Activated effector memory CD4-positive, alpha-beta T cell treated with Interleukin-2 at 50 U/mL for 16 hours (primary cell): ENCODE results near the gene COL18A1.
"Not testable (repeated sequence)": the region's sequence is repeated elsewhere in the genome, so short reads cannot be mapped to it uniquely, and the experiment has no call there.

Source experiments
- DNase-seq: peaks from one replicate; pipeline ENCODE4 v3.0.0-alpha.2; 2020

COL18A1 gene

DNA sequence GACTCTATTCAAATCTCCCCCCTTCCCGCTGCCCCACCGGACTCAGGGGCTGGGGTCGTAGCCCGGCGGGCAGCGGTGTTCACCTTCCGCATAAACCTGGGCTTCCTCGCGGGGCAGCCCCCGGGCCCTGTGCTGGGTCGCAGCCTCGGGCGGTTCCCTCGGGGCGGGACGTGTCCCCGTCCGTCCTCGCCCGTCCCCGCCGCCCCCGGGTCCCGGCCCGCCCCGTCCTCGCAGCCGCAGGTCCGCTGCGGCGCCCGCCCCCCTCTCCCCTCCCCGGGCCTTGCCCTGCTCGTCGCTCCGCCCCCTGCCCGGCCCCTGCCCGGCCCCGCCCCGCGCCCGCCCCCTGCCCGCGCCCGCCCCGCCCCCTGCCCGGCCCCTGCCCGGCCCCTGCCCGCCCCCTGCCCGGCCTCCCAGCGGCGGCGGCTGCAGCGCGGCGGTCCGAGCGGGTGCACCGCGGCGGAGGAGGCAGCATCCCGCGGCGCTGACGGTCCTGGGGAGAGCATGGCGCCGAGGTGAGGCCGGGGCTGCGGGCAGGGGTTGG, at the start of gene COL18A1:
TSS of gene COL18A1 (plus strand) at position 436 of the 541 bp plus-strand sequence. CDS start at position 502, 66 bp downstream.
- peak; percentile 10 for DNase-seq

- no peak for DNase-seq
Observed at GRCh38 chr21:45355573-45355972, 49.4 kb upstream of the COL18A1 start.

DNA sequence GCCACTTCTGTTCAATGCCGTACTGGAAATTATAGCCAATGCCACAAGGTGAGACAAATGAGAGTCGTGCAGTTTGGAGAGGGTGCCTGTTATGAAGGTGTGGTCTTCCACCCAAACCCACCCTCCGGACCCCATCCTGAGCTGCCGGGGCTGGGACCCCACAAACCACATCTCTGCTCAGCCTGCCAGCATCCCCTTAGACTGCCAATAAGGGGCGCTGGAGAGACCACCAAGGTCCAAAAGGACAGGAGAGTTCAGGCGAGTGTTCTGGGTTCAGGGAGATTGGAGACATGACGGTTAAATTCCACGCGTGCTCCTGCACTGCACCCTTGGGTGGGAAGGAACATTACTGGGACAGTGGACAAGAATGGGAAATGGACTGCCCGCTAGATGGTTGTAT, 48.7 kb upstream of the COL18A1 start:
- DNase-seq = no peak

DNA sequence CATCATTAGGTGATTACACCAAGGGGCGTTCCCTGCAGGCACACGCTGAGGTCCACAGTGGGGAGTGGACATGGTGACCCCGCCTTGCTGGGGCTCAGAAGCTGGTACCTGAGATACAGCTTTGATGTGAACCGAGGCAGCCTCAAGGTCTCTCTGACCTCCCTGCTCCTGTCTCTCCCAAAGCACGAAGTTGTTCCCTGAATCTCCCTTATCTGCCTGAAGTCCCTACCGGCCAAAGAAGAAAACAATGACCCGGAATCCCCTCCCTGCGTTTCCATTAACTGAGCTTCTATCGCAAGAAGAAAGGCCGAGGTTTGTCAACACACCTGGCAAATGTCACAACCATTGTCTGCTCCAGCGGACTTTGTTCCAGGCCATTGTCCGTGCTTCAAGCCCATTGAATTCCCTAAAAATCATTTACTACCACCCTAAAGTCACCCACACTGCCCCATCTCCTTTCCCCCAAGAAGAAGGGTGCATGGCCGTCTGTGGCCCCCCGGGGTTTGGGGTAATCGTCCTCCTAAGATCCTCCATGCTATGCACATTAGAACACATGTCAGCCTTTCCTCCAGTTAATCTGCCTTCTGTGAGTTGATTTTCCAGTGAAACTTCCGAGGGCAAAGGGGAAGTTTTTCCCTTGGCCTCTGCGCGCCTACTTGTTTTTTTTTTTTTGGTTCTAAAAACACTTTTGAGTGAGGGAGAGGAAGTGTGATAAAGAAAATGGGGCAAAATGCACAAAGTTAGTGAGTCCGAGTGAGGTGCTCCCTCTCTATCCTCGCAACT, 48.1 kb upstream of the COL18A1 start:
- no peak for DNase-seq

GRCh38 chr21:45357436-45358260, 47.3 kb upstream of the COL18A1 start:
- no peak for DNase-seq

DNA sequence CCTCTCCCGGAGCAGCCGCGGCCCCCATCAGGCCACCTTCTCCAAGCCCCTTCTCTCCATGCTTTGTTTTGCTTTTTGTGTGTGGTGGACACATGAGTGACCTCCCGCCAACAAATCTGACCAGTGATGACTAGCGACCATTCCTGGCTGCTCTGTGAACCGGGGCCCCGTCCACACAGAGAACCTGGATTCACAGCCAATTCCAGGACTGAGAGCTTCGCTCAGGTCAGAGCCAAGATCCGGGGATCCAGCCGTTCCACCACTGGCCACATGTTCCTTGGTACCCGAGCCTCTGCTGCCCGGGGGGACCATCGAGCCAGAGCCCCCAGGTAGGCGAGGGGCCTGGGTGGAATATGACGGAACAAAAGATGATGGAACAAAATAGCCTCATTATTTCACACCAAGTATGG, 46.7 kb upstream of the COL18A1 start:
- DNase-seq = no peak

GRCh38 chr21:45358711-45359310, 46.2 kb upstream of the COL18A1 start:
- DNase-seq = no peak

GRCh38 chr21:45359451-45360217, 45.3 kb upstream of the COL18A1 start:
- no peak for DNase-seq

GRCh38 chr21:45361033-45361997, 43.6 kb upstream of the COL18A1 start:
- DNase-seq = no peak

DNA sequence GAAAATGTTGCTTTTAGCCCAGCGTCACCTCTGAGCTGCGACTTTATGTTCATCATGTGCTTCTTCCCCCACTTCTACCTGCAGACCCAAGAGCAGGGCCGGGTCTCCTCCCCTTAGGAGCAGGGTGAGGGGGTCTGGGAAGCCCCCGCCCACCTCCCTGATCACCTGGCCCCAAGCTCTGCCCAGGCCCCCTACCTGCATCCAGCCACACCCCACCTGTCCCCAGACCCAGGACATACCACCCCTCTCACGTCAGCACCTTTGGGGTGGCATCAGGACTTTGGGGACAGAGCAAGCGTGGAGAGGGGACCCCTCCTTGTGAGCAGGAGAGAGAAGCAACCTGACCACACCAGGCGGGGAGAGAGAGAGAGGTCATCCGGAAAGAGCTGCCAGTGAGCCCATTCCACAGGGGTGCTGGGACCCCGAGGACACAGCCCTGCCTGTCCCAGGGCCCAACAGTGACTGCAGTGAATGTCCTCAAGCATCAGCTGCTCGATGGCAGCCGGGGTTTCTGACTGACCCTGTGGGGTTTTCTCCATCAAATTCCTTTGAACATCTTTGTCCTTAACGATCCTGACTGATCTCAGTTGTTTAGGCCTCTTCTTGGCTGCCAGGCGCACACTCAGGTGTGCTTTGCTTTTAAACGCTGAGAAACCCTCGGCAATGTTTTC, 42.8 kb upstream of the COL18A1 start:
- DNase-seq = no peak

- DNase-seq = no peak
Observed at GRCh38 chr21:45362748-45363145, 42.2 kb upstream of the COL18A1 start.

DNA sequence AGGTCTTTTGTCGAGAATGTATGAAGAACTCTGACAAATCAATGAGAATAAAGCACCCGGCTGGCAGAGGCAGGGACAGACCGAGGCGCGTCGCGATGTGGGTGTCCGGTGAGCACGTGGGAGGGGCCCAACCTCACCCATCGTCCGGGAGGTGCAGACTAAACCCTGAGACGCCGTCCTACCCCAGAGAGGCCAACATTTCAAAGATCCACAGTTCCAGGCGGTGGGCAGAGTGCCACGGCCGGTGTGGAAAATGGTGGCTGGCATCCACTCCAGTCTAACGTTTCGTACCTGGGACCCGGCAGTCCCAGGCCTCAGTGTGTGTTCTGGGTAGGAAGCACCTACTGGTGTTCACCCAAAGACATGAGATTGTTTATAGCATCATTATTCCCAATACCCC, 41.7 kb upstream of the COL18A1 start:
- not testable (repeated sequence) for DNase-seq

DNA sequence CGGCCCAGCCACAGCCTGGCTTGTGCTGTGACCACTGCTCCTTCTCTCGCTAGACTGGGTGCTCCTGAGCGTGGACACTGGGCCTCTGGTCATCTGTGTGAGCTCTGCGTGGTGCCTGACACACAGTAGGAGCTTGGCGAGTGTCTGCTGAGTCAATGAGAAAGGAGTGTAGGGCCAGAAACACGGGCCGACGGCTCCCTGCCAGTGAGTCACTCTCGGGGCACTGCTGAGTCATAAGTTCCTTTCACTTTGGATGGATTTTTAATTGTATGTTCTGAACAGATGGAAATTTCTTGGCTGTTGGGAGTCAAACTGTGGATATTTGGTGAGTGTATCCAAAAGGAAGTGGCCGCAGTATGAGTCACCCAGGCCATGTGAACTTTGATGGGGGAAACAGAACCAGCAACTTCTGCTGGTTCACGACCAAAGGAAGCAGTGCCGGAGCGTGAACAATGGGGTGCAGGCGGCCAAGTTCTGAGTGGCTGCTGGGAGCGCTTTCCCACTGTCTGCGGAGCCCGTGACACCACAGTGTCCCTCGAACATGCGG, 41.0 kb upstream of the COL18A1 start:
- DNase-seq = no peak

DNA sequence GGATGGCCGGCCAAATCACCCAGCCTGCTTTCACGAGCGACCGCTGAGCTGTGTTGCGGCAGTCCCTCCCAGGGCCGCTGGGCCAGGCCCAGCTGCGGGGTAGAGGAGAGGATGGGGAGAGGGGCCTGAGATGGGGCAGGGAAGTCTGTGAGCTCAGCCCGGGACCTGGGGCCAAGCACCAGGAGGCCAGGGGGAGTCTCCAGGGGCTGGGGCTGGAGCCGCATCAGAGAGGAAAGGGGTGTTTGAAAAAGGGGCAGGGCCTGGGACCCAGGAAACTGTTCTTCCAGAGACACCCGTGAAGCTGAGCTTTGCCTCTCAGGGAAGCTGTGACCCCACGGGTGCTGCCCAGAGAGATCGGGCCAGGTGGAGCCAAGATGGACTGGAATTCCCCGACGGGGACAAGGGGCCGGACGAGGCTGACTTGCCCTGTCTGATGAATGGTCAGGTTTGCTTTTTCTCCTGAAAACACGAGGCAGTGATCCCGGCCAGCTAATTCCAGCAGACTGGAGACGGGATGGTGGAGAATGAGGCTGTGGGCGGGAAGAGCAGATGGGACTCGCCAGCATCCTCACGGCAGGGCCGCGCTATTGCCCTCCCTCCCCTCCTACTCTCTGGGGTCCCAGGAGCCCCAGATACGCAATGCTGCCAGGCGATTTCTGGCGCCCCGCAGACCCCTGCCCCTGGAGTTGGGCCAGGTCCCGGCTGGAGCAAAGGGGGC, 40.3 kb upstream of the COL18A1 start:
- no peak for DNase-seq

- no peak for DNase-seq
Observed at GRCh38 chr21:45365186-45365607, 39.8 kb upstream of the COL18A1 start.

DNA sequence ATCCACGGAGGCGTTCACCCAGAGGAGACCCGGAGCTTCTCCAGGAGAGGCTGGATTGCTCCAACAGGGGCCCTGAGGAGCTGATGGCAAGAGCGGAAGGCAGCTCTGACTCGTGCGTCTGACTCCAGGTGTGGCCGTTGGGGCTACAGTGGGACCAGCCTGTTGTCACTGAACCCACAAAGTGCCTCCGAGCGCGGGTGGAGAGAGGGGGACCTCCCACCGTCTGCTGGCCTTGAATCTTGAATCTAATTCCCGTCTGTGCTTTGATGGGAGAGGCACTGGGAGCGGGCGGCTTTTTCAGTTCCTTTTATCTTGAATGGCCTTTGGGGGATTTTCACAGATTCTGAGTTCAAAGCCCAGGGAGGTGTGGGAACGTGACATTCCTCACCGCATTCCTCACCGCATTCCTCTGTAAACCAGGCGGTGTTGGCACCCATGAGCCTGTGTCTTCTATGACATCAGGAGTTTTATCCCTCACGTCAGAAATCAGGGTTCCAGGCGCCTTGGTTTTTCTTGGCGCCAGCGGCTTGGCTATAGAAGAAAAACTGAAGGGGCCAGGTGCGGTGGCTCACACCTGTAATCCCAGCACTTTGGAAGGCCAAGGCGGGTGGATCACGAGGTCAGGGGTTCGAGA, 39.2 kb upstream of the COL18A1 start:
- no peak for DNase-seq

DNA sequence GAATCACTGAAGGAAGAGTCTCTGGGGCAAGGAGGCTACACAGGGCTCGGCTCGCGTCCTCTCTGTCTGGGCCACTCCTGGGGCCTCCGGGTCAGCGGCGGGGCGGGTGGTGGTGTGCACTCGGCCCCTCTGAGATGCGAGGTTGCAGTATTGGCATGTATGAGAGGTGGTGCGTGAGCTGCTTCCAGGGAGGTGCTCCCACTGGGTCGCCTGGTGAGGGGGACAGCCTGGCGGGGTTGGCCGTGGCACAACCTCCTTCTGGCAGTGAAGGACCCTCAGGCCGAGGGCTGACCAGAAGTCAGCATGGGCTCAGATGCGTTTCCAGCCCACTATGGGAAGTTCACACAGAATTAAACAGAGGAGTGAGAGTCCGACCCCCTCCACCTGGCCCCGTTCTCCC, 38.5 kb upstream of the COL18A1 start:
- DNase-seq = no peak

- DNase-seq = no peak
Observed at GRCh38 chr21:45366931-45367401, 38.0 kb upstream of the COL18A1 start.
